Testis (tissue), 3 donors: ENCODE data around the gene LRMDA. TPM values are rescaled to one million over a fixed set of nuclear protein-coding genes. Genes with fewer than 3 reads are reported as not detected.

Source experiments
- DNase-seq: peaks from one replicate; pipeline ENCODE4 v3.0.0-alpha.2; 2019
- H3K27ac ChIP-seq, 2 donors: fragments of 200-600 bp; sonication (generic); one replicate each; pipeline ENCODE4 v1.5.1; 2019
- H3K27me3 ChIP-seq: fragments of 200-600 bp; sonication (generic); one replicate; pipeline ENCODE4 v1.5.1; 2019
- H3K36me3 ChIP-seq: fragments of 200-600 bp; sonication (generic); one replicate; pipeline ENCODE4 v1.5.1; 2017; ENCODE audit warnings: low read depth; ENCODE audit errors: missing control alignments
- H3K4me1 ChIP-seq: fragments of 200-600 bp; sonication (generic); one replicate; pipeline ENCODE4 v1.5.1; 2019
- H3K4me3 ChIP-seq, 2 donors: fragments of 200-600 bp; sonication (generic); one replicate each; pipeline ENCODE4 v1.5.1; 2017 to 2019
- H3K9me3 ChIP-seq: fragments of 200-600 bp; sonication (generic); one replicate; pipeline ENCODE4 v1.5.1; 2017
- CTCF ChIP-seq, 3 experiments: fragments of 450-650 bp in 2 of 3; fragments of 200-600 bp in 1 of 3; sonication (generic) in 1 of 3; IDR thresholded peaks; one replicate each; pipeline ENCODE4 v1.5.1; 2016 to 2019; ENCODE audit warnings: antibody characterized with exemption in 3 of 3, mild to moderate bottlenecking in 2 of 3, moderate library complexity in 1 of 3
- POLR2A ChIP-seq: fragments of 450-650 bp; IDR thresholded peaks from one replicate; pipeline ENCODE4 v1.6.1; 2017; ENCODE audit warnings: antibody characterized with exemption, mild to moderate bottlenecking, moderate library complexity
- WGBS, 2 donors: methylation state at CpG; one replicate each; pipeline ENCODE4 v1.1.5; 2018; 5-methylcytosine and 5-hydroxymethylcytosine counted together
- intact Hi-C: fragments of 100-400 bp; cut with DNase I; formaldehyde crosslinking; loops from one replicate; pipeline ENCODE4 v1.15.1; 2023; ENCODE audit warnings: low total_unique reads
- polyA plus RNA-seq: library from polyadenylated mRNA; stranded (reverse); fragments of 350-450 nt; fragmentation: Illumina TruSeq; extraction: RNeasy Lipid Tissue Mini Kit (QIAGEN cat#74804); gene quantifications from one replicate; pipeline ENCODE4 v1.2.3, GENCODE V29; 2014; ENCODE audit warnings: low read depth, low replicate concordance; ENCODE audit not compliant: insufficient read depth
- total RNA-seq, 2 donors: library from RNA; depleted of rRNA; stranded (reverse); fragments of >200 nt; gene quantifications; one replicate each; pipeline ENCODE4 v1.2.3, GENCODE V29; 2016

LRMDA gene
- total and polyA plus RNA-seq, 3 donors from 2014 or later = 7.6 to 13.8 (median 10.6) TPM

- 64 to 70% methylated on average over 10 of the region's 10 CpGs for WGBS, 2 donors
- no peak overlapping the region for H3K4me3 ChIP-seq
- H3K4me1 ChIP-seq = peaks cover 6% of the 10 kb centered on the region
- TF ChIP-seq POLR2A = no peak
- no peak for TF ChIP-seq CTCF (IDR thresholded peaks at IDR 0.05)
- H3K9me3 ChIP-seq = no peaks in the 10 kb centered on the region
- intact Hi-C loops = no loop called here
- H3K36me3 ChIP-seq = no peaks in the 10 kb centered on the region
- H3K27me3 ChIP-seq = no peaks in the 10 kb centered on the region
- no peak for DNase-seq
- no peak overlapping the region for H3K27ac ChIP-seq
Observed at GRCh38 chr10:75464478-75465449, 33.3 kb downstream of the LRMDA start.

- no peak overlapping the region for H3K27ac ChIP-seq
- H3K4me1 ChIP-seq = peaks cover 6% of the 10 kb centered on the region
- 90 to 92% methylated on average over 6 of the region's 6 CpGs for WGBS, 2 donors
Observed at GRCh38 chr10:75465450-75465827, 34.0 kb downstream of the LRMDA start.

GRCh38 chr10:75466001-75466400 is 34.6 kb downstream of the LRMDA start:
- no peak overlapping the region for H3K27ac ChIP-seq
- intact Hi-C loops = no loop called here
- no peaks in the 10 kb centered on the region for H3K36me3 ChIP-seq
- 89 to 95% methylated on average over 4 of the region's 4 CpGs for WGBS, 2 donors
- H3K4me1 ChIP-seq = peaks cover 12% of the 10 kb centered on the region
- no peaks in the 10 kb centered on the region for H3K27me3 ChIP-seq
- no peak overlapping the region for H3K4me3 ChIP-seq
- DNase-seq = no peak
- H3K9me3 ChIP-seq = no peaks in the 10 kb centered on the region
- TF ChIP-seq POLR2A (no peak), CTCF (IDR thresholded peaks at IDR 0.05) (no peak)

More at GRCh38 chr10:75465450-75465827, 34.0 kb downstream of the LRMDA start:
- no peak for TF ChIP-seq CTCF (IDR thresholded peaks at IDR 0.05)
- H3K4me3 ChIP-seq = no peak overlapping the region
- H3K27me3 ChIP-seq = no peaks in the 10 kb centered on the region
- no peak for DNase-seq
- no peaks in the 10 kb centered on the region for H3K36me3 ChIP-seq
- intact Hi-C loops = no loop called here
- H3K9me3 ChIP-seq = no peaks in the 10 kb centered on the region

GRCh38 chr10:75466886-75467285 is 35.5 kb downstream of the LRMDA start:
- Histone ChIP-seq H3K9me3 (no peaks in the 10 kb centered on the region), H3K4me1 (peaks cover 12% of the 10 kb centered on the region), H3K36me3 (no peaks in the 10 kb centered on the region), H3K4me3 (no peak overlapping the region), H3K27ac (no peak overlapping the region), H3K27me3 (no peaks in the 10 kb centered on the region)
- no peak for DNase-seq
- no peak for TF ChIP-seq POLR2A
- no peak for TF ChIP-seq CTCF (IDR thresholded peaks at IDR 0.05)
- 92% methylated on average over 6 of the region's 6 CpGs for WGBS, 2 donors
- intact Hi-C loops = no loop called here
